Measurements from ENCODE around the gene CRTAC1. TPM values are rescaled to one million over a fixed set of nuclear protein-coding genes. Genes with fewer than 3 reads are reported as not detected.

CRTAC1 gene
- total RNA-seq, 1 donor from 2014 or later, result 0.63 TPM

GRCh38 chr10:97991871-97992270, 38.5 kb downstream of the CRTAC1 start:
- Mint-ChIP-seq H3K4me3 (no peak overlapping the region), H3K4me1 (no peaks in the 10 kb centered on the region), H3K36me3 (no peaks in the 10 kb centered on the region), H3K27ac (no peak overlapping the region), H3K9me3 (no peaks in the 10 kb centered on the region), H3K27me3 (ENCODE audit: low read depth) (peaks cover 31% of the 10 kb centered on the region)
- DNase-seq (ENCODE audit: low spot score in 2 of 2, unreplicated experiment in 2 of 2), result no peak
- TF ChIP-seq, protein P1, sequence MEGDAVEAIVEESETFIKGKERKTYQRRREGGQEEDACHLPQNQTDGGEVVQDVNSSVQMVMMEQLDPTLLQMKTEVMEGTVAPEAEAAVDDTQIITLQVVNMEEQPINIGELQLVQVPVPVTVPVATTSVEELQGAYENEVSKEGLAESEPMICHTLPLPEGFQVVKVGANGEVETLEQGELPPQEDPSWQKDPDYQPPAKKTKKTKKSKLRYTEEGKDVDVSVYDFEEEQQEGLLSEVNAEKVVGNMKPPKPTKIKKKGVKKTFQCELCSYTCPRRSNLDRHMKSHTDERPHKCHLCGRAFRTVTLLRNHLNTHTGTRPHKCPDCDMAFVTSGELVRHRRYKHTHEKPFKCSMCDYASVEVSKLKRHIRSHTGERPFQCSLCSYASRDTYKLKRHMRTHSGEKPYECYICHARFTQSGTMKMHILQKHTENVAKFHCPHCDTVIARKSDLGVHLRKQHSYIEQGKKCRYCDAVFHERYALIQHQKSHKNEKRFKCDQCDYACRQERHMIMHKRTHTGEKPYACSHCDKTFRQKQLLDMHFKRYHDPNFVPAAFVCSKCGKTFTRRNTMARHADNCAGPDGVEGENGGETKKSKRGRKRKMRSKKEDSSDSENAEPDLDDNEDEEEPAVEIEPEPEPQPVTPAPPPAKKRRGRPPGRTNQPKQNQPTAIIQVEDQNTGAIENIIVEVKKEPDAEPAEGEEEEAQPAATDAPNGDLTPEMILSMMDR (IDR thresholded peaks at IDR 0.05; ENCODE audit: unreplicated experiment), result no peak

GRCh38 chr10:97981816-97982215, 48.6 kb downstream of the CRTAC1 start:
- DNase-seq (ENCODE audit: low spot score in 2 of 2, unreplicated experiment in 2 of 2), result no peak
- peaks cover 88% of the 10 kb centered on the region for H3K27me3 Mint-ChIP-seq (ENCODE audit: low read depth)
- TF ChIP-seq, protein P1 (IDR thresholded peaks at IDR 0.05; ENCODE audit: unreplicated experiment), result no peak
- H3K36me3 Mint-ChIP-seq, result no peaks in the 10 kb centered on the region
- no peaks in the 10 kb centered on the region for H3K4me1 Mint-ChIP-seq
- H3K4me3 Mint-ChIP-seq, result no peak overlapping the region
- no peaks in the 10 kb centered on the region for H3K9me3 Mint-ChIP-seq
- H3K27ac Mint-ChIP-seq, result no peak overlapping the region

GRCh38 chr10:97977673-97978072, 52.7 kb downstream of the CRTAC1 start:
- TF ChIP-seq, protein P1 (IDR thresholded peaks at IDR 0.05; ENCODE audit: unreplicated experiment), result no peak
- H3K27ac Mint-ChIP-seq, result no peak overlapping the region
- peaks cover 99% of the 10 kb centered on the region for H3K27me3 Mint-ChIP-seq (ENCODE audit: low read depth)
- H3K4me3 Mint-ChIP-seq, result no peak overlapping the region
- no peak for DNase-seq (ENCODE audit: low spot score in 2 of 2, unreplicated experiment in 2 of 2)
- H3K4me1 Mint-ChIP-seq, result peaks cover 2% of the 10 kb centered on the region
- H3K36me3 Mint-ChIP-seq, result no peaks in the 10 kb centered on the region
- H3K9me3 Mint-ChIP-seq, result no peaks in the 10 kb centered on the region

DNA sequence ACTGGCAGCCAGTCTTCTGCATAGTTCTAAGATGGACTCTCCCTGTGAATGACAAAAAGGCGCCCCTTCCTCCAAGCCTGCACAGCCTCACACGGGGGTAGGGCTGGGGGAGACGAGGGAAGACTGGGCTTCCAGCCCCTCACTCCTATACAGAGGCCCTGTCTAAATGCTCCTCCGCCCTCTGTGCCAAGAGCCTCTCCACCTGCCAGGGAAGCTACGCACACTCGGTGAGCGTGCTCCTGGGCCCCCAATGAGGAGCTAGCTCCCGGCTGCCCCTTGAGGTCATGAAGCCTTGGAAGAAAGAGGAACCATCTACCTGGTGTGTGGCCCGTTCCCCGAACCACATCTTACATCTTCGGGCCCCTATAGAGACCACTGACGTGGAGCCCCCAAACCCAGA, 54.8 kb downstream of the CRTAC1 start:
- H3K4me3 Mint-ChIP-seq, result no peak overlapping the region

DNA sequence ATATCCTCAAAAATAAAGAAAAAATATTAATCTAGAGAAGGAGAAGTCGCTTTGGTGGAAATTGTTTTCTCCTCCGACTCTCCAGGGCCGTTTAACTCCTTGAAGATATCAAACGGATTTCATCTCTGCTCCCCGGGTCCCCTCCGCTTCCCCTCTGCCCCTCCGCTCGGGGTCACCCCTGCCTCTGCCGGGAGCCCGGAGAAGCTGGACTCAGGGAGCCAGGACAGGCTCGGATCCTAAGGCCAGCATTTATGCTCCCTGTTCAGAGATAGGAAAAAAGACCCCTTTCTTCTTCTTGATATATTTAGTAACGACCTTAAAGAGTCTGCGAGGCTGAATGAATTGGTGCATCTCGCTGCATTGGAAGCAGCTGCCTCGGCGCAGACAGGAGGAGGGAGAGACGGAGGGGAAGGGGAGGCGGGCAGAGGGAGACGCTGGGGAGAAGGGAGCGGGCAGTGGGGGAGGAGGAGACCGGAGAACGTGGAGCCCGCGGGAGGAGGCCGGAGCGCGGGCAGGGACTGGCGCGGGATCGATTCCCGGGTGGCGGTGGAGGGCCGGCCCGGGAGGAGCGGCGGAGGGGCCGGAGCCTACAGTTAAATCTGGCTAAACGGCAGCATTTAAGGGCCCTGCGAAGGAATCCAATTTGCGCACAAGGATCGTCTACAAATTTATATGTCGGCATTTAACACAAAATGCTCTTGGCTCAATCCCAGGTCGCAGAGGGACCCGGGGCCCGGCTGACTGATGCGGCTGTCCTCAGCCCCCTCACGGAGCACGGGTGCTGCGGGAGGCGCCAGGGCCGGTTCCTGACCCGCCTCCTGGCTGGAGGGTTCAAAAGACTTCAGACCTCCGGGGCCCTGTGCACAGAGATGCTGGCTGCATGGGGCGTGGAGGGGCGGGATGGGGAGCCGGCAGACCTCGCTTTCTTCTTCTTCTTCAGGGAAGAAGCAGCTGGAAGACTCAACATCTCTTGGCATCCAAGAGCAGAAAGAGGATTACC, 55.6 kb downstream of the CRTAC1 start:
- no peak overlapping the region for H3K27ac Mint-ChIP-seq
- peaks cover 10% of the 10 kb centered on the region for H3K9me3 Mint-ChIP-seq
- no peak overlapping the region for H3K4me3 Mint-ChIP-seq
- H3K4me1 Mint-ChIP-seq, result peaks cover 2% of the 10 kb centered on the region
- no peak for DNase-seq (ENCODE audit: low spot score in 2 of 2, unreplicated experiment in 2 of 2)
- peaks cover 100% of the 10 kb centered on the region for H3K27me3 Mint-ChIP-seq (ENCODE audit: low read depth)
- H3K36me3 Mint-ChIP-seq, result no peaks in the 10 kb centered on the region
- TF ChIP-seq, protein P1 (IDR thresholded peaks at IDR 0.05; ENCODE audit: unreplicated experiment), result no peak

More for the DNA sequence above, 54.8 kb downstream of the CRTAC1 start:
- TF ChIP-seq, protein P1 (IDR thresholded peaks at IDR 0.05; ENCODE audit: unreplicated experiment), result no peak
- H3K36me3 Mint-ChIP-seq, result no peaks in the 10 kb centered on the region
- peaks cover 2% of the 10 kb centered on the region for H3K4me1 Mint-ChIP-seq
- H3K9me3 Mint-ChIP-seq, result peaks cover 8% of the 10 kb centered on the region
- no peak for DNase-seq (ENCODE audit: low spot score in 2 of 2, unreplicated experiment in 2 of 2)
- H3K27ac Mint-ChIP-seq, result no peak overlapping the region
- H3K27me3 Mint-ChIP-seq (ENCODE audit: low read depth), result peaks cover 99% of the 10 kb centered on the region
